Measurements from ENCODE around the gene ANO6. TPM values are rescaled to one million over a fixed set of nuclear protein-coding genes. Genes with fewer than 3 reads are reported as not detected.

Gene ANO6
- total and polyA plus RNA-seq, 2 of the 4 experiments (the other 2 are of a cell fraction) = 21.6 to 41.0 TPM

- H3K23ac ChIP-seq (ENCODE audit: low read depth, low read length) = no peak overlapping the region
- H3K36me3 ChIP-seq (ENCODE audit: control insufficient read depth, insufficient read depth, low read length) = no peaks in the 10 kb centered on the region
- TF ChIP-seq USF2 (IDR thresholded peaks at IDR 0.05; ENCODE audit: low read depth, low read length) (no peak), MAZ (IDR thresholded peaks at IDR 0.05; ENCODE audit: borderline replicate concordance, low read depth, low read length) (no peak), BHLHE40 (IDR thresholded peaks at IDR 0.05; ENCODE audit: low read depth, low read length) (no peak), RAD21 (IDR thresholded peaks at IDR 0.05; ENCODE audit: low read length) (no peak), MAFK (IDR thresholded peaks at IDR 0.05; ENCODE audit: low read depth, low read length) (no peak), RCOR1 (IDR thresholded peaks at IDR 0.05; ENCODE audit: insufficient replicate concordance, low read length) (no peak), FOS (IDR thresholded peaks at IDR 0.05; ENCODE audit: low read depth, low read length) (no peak), MXI1 (IDR thresholded peaks at IDR 0.05; ENCODE audit: borderline replicate concordance, low read depth, low read length) (no peak), CTCF (conservative IDR thresholded peaks at IDR 0.05; ENCODE audit: low read depth, low read length) (no peak), NFE2L2 (IDR thresholded peaks at IDR 0.05; ENCODE audit: low read depth, low read length) (no peak), SMC3 (IDR thresholded peaks at IDR 0.05; ENCODE audit: low read depth, low read length) (no peak), CHD1 (IDR thresholded peaks at IDR 0.05; ENCODE audit: low read depth, low read length) (no peak), POLR2A (IDR thresholded peaks at IDR 0.05; ENCODE audit: low read depth, low read length) (no peak), CEBPB (IDR thresholded peaks at IDR 0.05; ENCODE audit: low read depth, low read length) (no peak), RFX5 (IDR thresholded peaks at IDR 0.05; ENCODE audit: low read depth, low read length) (no peak), ELK1 (IDR thresholded peaks at IDR 0.05; ENCODE audit: borderline replicate concordance, low read depth, low read length) (no peak)
- WGBS, 2 experiments (ENCODE audit: extremely low coverage in 2 of 2, insufficient read length in 1 of 2) = no CpG with 5 or more reads among the region's 1 CpG
- no peak overlapping the region for H2AFZ ChIP-seq (replicated peaks; ENCODE audit: low read length, poor library complexity)
- H3K14ac ChIP-seq (replicated peaks; ENCODE audit: low read depth, low read length) = no peak overlapping the region
- no peak overlapping the region for H2BK120ac ChIP-seq (ENCODE audit: low read depth, low read length)
- ChIA-PET POLR2A (ENCODE audit: unreplicated experiment) (no interaction called here), CTCF (interaction anchor here (0.6 kb wide), 1 partner anchor 12 kb away, joined by 4 read pairs; no protein-coding TSS in a partner anchor)
- H3K4ac ChIP-seq (ENCODE audit: low read depth, low read length) = no peak overlapping the region
- no peak overlapping the region for H2BK15ac ChIP-seq (ENCODE audit: low read depth, low read length)
- in situ Hi-C loops (cut with MboI; ENCODE audit: low sequenced_read_pairs) (no loop called here), dilution Hi-C loops (cut with HindIII; ENCODE audit: low sequenced_read_pairs, unreplicated experiment) (no loop called here), intact Hi-C loops (cut with micrococcal nuclease) (no loop called here)
- 0 out of 2 replicates have a peak, but pooled peaks cover 3% of the 10 kb centered on the region for H3K9me1 ChIP-seq (ENCODE audit: insufficient read depth, low read length)
- H3K9ac ChIP-seq (ENCODE audit: low read depth, low read length) = no peak overlapping the region
- H3K4me2 ChIP-seq (ENCODE audit: low read depth, low read length) = no peak overlapping the region
- H3K56ac ChIP-seq (ENCODE audit: extremely low read depth, insufficient read depth, low read length) = no peak overlapping the region
- no peak for DNase-seq
- H3K4me3 ChIP-seq (ENCODE audit: insufficient read depth, low read depth, low read length) = no peak overlapping the region
- H3K4me1 ChIP-seq (ENCODE audit: control insufficient read depth, insufficient read depth, low read length) = no peaks in the 10 kb centered on the region
- H3K79me1 ChIP-seq (ENCODE audit: low read depth in 1 of 2, low read length in 2 of 2) = peaks cover 23 to 64% of the 10 kb centered on the region in 2 experiments
- H3K9me3 ChIP-seq (ENCODE audit: control insufficient read depth, insufficient read depth, low read length) = no peaks in the 10 kb centered on the region
- H4K8ac ChIP-seq (ENCODE audit: low read depth in 2 of 2, low read length in 2 of 2) = no peak overlapping the region
- ATAC-seq (ENCODE audit: low read depth) = no peak
- H3K18ac ChIP-seq (ENCODE audit: low read depth, low read length) = no peak overlapping the region
- no peak overlapping the region for H2AK5ac ChIP-seq (ENCODE audit: low read depth, low read length)
- H2BK20ac ChIP-seq (ENCODE audit: low read depth, low read length) = no peak overlapping the region
- no peak overlapping the region for H2AK9ac ChIP-seq (replicated peaks; ENCODE audit: low read depth, low read length, poor library complexity)
- H2BK5ac ChIP-seq (ENCODE audit: low read depth, low read length, poor library complexity, severe bottlenecking) = no peak overlapping the region
- peaks cover 12% of the 10 kb centered on the region; the same call in 1 of the 2 replicates for H4K20me1 ChIP-seq (ENCODE audit: insufficient read depth, low read length)
- no peak overlapping the region for H4K91ac ChIP-seq (ENCODE audit: insufficient read depth, low read depth, low read length)
- BruUV-seq (replicated peaks) = no TSS peak
- H3K27me3 ChIP-seq (ENCODE audit: control insufficient read depth, insufficient read depth, low read length) = no peaks in the 10 kb centered on the region
- H3K27ac ChIP-seq (ENCODE audit: insufficient read depth, low read length) = no peak overlapping the region
- no peak overlapping the region for H4K5ac ChIP-seq (ENCODE audit: low read depth, low read length)
These were observed 32.2 kb downstream of the ANO6 start for GRCh38 chr12:45248095-45248494.

Measured in IMR-90 (cell line).